Fibroblast of lung (primary cell): ENCODE data around the gene SERPINB1. TPM values are rescaled to one million over a fixed set of nuclear protein-coding genes. Genes with fewer than 3 reads are reported as not detected.

Experiments used
- DNase-seq, 2 donors: peaks; one replicate each; pipeline versions ENCODE4 v3.0.0 to v3.0.0-alpha.2; 2010; ENCODE audit warnings: low read depth in 2 of 2
- H2AFZ ChIP-seq: 2 replicates; pipeline ENCODE4 v1.5.1; 2012; ENCODE audit warnings: low read length, control low read depth, inconsistent platforms
- H3K27ac ChIP-seq: 2 replicates; pipeline ENCODE4 v1.5.1; 2011; ENCODE audit warnings: low read length, control low read depth; ENCODE audit not compliant: insufficient read depth
- H3K27me3 ChIP-seq: 2 replicates; pipeline ENCODE4 v1.5.1; 2011; ENCODE audit warnings: mild to moderate bottlenecking, low read length; ENCODE audit not compliant: control insufficient read depth, insufficient read depth
- H3K36me3 ChIP-seq: 2 replicates; pipeline ENCODE4 v1.5.1; 2011; ENCODE audit warnings: low read length; ENCODE audit not compliant: control insufficient read depth, insufficient read depth
- H3K4me1 ChIP-seq: 2 replicates; pipeline ENCODE4 v1.5.1; 2011; ENCODE audit warnings: low read length; ENCODE audit not compliant: control insufficient read depth, insufficient read depth; ENCODE audit errors: extremely low read depth
- H3K4me2 ChIP-seq: 2 replicates; pipeline ENCODE4 v1.5.1; 2011; ENCODE audit warnings: low read length, control low read depth; ENCODE audit not compliant: insufficient read depth; ENCODE audit errors: extremely low read depth
- H3K4me3 ChIP-seq, 4 experiments: fragments of 200-600 bp in 1 of 4; sonication (generic) in 1 of 4; replicated peaks in 1 of 4; 2 replicates each; pipeline ENCODE4 v1.5.1; 2011 to 2016; ENCODE audit warnings: low read length in 4 of 4, low read depth in 3 of 4, mild to moderate bottlenecking in 3 of 4, control low read depth in 2 of 4, inconsistent platforms in 1 of 4, mixed read lengths in 1 of 4; ENCODE audit not compliant: insufficient read depth in 1 of 4; ENCODE audit errors: control extremely low read depth in 1 of 4
- H3K79me2 ChIP-seq: 2 replicates; pipeline ENCODE4 v1.5.1; 2012; ENCODE audit warnings: mild to moderate bottlenecking, low read length, inconsistent platforms; ENCODE audit not compliant: control insufficient read depth, insufficient read depth
- H3K9ac ChIP-seq: 2 replicates; pipeline ENCODE4 v1.5.1; 2011; ENCODE audit warnings: mild to moderate bottlenecking, low read length, control low read depth; ENCODE audit not compliant: insufficient read depth
- H3K9me3 ChIP-seq: 2 replicates; pipeline ENCODE4 v1.5.1; 2012; ENCODE audit warnings: low read depth, low read length; ENCODE audit not compliant: control insufficient read depth, insufficient read depth
- H4K20me1 ChIP-seq: 2 replicates; pipeline ENCODE4 v1.5.1; 2011; ENCODE audit warnings: low read length; ENCODE audit not compliant: control insufficient read depth, insufficient read depth; ENCODE audit errors: extremely low read depth
- EZH2 ChIP-seq: IDR thresholded peaks from 2 replicates; pipeline ENCODE4 v1.5.1; 2012; ENCODE audit warnings: low read length, control low read depth, mild to moderate bottlenecking; ENCODE audit errors: missing control alignments
- polyA plus RNA-seq, 2 donors: library from polyadenylated mRNA; depleted of rRNA in 1 of 2; stranded (reverse) in 1 of 2; unstranded in 1 of 2; fragments of >200 nt; gene quantifications; 2 replicates each; pipeline ENCODE4 v1.2.1, GENCODE V29; 2011 to 2012; ENCODE audit warnings: missing spikeins in 1 of 2
- total RNA-seq: library from RNA; depleted of rRNA; stranded (reverse); fragments of >200 nt; gene quantifications from 2 replicates; pipeline ENCODE4 v1.2.1, GENCODE V29; 2014
- TF ChIP-seq, protein P1 (sequence below), 2 donors: IDR thresholded peaks in 1 of 2; conservative IDR thresholded peaks in 1 of 2; 1 replicate in 1 of 2; 2 replicates in 1 of 2; pipeline ENCODE4 v1.5.1; 2011 to 2012; ENCODE audit warnings: low read length in 2 of 2, control low read depth in 1 of 2, inconsistent platforms in 1 of 2, low read depth in 1 of 2, mild to moderate bottlenecking in 1 of 2

The SERPINB1 gene
- total and polyA plus RNA-seq, 2 donors (not counting 1 experiment from before 2014, with no cell fraction given) = 19.3 to 39.5 TPM

DNA sequence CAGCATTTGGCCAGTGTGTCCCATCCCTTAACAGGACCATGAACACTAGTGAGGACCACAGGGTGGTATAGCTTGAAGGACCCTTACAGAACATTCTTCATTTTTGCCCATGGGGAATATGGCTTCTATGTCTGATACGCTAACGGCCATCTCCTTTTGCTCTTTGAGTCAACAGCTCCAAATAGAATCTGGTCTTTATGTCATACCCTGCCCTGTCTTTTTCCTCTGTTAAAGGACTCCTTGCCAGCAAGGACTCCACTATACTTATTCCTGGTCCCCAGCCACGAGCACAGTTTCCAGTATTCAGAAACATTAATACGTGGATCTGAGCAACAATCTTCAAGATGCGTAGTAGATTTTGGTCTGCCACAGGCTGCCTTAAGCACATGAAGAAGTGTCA, 22.5 kb downstream of the SERPINB1 start:
- no peak overlapping the region for H3K9ac ChIP-seq
- no peak overlapping the region for H2AFZ ChIP-seq
- DNase-seq = no peak
- H3K27me3 ChIP-seq = no peaks in the 10 kb centered on the region
- H3K36me3 ChIP-seq = no peaks in the 10 kb centered on the region
- no peaks in the 10 kb centered on the region for H4K20me1 ChIP-seq
- peaks cover 13% of the 10 kb centered on the region for H3K4me1 ChIP-seq
- no peaks in the 10 kb centered on the region for H3K79me2 ChIP-seq
- no peak overlapping the region for H3K4me2 ChIP-seq
- no peak overlapping the region for H3K27ac ChIP-seq
- TF ChIP-seq EZH2 = no peak
- TF ChIP-seq, protein P1, sequence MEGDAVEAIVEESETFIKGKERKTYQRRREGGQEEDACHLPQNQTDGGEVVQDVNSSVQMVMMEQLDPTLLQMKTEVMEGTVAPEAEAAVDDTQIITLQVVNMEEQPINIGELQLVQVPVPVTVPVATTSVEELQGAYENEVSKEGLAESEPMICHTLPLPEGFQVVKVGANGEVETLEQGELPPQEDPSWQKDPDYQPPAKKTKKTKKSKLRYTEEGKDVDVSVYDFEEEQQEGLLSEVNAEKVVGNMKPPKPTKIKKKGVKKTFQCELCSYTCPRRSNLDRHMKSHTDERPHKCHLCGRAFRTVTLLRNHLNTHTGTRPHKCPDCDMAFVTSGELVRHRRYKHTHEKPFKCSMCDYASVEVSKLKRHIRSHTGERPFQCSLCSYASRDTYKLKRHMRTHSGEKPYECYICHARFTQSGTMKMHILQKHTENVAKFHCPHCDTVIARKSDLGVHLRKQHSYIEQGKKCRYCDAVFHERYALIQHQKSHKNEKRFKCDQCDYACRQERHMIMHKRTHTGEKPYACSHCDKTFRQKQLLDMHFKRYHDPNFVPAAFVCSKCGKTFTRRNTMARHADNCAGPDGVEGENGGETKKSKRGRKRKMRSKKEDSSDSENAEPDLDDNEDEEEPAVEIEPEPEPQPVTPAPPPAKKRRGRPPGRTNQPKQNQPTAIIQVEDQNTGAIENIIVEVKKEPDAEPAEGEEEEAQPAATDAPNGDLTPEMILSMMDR (conservative IDR thresholded peaks at IDR 0.05 in 1 of 2, IDR thresholded peaks at IDR 0.05 in 1 of 2; ENCODE audit: low read depth in 1 of 2, low read length in 2 of 2) = no peak
- no peak overlapping the region for H3K4me3 ChIP-seq
- no peaks in the 10 kb centered on the region for H3K9me3 ChIP-seq

DNA sequence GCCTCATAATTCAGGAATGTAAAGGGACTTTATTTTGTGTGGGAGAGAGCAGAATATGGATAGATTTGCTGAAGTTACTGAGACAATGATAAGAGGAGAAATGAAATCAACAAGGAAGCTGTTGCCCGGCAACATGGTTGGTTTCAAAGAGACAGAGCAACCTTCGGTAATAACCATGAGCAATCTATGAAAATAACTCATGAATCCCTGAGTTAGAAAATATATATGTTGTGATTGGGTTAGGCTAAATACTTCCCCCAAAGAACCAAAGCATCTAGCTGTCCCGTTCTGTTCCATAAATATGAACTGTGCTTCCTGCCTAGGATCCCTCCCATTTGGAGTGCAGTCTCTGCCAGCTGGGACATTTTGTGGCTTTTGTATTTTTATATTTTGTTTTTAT, 23.1 kb downstream of the SERPINB1 start:
- no peak for TF ChIP-seq EZH2
- TF ChIP-seq, protein P1 (conservative IDR thresholded peaks at IDR 0.05 in 1 of 2, IDR thresholded peaks at IDR 0.05 in 1 of 2; ENCODE audit: low read depth in 1 of 2, low read length in 2 of 2) = no peak
- H3K9ac ChIP-seq = no peak overlapping the region
- H3K4me3 ChIP-seq = no peak overlapping the region
- peak overlapping the region; percentile 56 for H3K27ac ChIP-seq
- peak overlapping the region; percentile 75 for H3K4me2 ChIP-seq
- H3K9me3 ChIP-seq = no peaks in the 10 kb centered on the region
- no peaks in the 10 kb centered on the region for H3K36me3 ChIP-seq
- H2AFZ ChIP-seq = peak overlapping the region; percentile 44
- H4K20me1 ChIP-seq = no peaks in the 10 kb centered on the region
- no peaks in the 10 kb centered on the region for H3K79me2 ChIP-seq
- DNase-seq = peak; percentile 42 to 74
- no peaks in the 10 kb centered on the region for H3K27me3 ChIP-seq
- peaks cover 11% of the 10 kb centered on the region for H3K4me1 ChIP-seq

DNA sequence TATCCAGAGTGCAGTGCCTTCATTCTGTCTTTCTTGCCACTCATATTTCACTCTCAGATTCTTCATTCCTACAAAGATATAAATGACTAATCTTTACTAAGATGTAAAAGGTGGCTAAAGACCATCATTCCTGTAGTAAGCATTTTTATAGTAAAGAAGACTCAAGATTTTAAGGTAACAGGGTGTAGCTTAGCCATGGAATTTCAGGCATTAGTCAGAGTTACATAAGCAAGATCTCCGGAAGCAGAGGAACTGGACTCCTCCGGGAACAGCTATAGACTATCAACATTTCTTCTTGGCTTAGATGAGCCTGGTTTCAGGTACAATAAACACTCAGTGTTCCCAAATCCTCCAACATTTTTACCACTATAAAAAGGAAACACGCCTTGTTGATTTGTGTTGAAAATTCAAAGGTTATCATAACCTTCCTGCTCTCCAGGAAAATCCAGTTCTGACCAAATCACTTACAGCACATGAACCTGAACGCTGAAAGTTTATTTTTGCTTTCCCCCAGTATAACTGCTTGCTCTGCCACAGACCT, 23.7 kb downstream of the SERPINB1 start:
- Histone ChIP-seq H2AFZ (peak overlapping the region; percentile 47), H3K9me3 (no peaks in the 10 kb centered on the region), H3K27me3 (no peaks in the 10 kb centered on the region), H3K4me2 (peak overlapping the region; percentile 75), H4K20me1 (no peaks in the 10 kb centered on the region), H3K9ac (no peak overlapping the region), H3K4me3 (no peak overlapping the region), H3K79me2 (no peaks in the 10 kb centered on the region), H3K27ac (peak overlapping the region; percentile 56), H3K4me1 (peaks cover 10% of the 10 kb centered on the region), H3K36me3 (no peaks in the 10 kb centered on the region)
- TF ChIP-seq, protein P1 (conservative IDR thresholded peaks at IDR 0.05 in 1 of 2, IDR thresholded peaks at IDR 0.05 in 1 of 2; ENCODE audit: low read depth in 1 of 2, low read length in 2 of 2) = no peak
- DNase-seq = peak; percentile 29 to 72
